Measurements from ENCODE around the gene CYP2U1.

The CYP2U1 gene

GRCh38 chr4:107890779-107891178 is 40.6 kb upstream of the CYP2U1 start:
- H3K4me2 ChIP-seq (ENCODE audit: low read depth, low read length), result no peak overlapping the region
- H3K27ac ChIP-seq (ENCODE audit: low read length), result no peak overlapping the region
- no peak overlapping the region for H2AFZ ChIP-seq (ENCODE audit: low read length)
- H3K79me2 ChIP-seq (ENCODE audit: low read length), result no peaks in the 10 kb centered on the region
- DNase-seq, result no peak
- H3K4me1 ChIP-seq (ENCODE audit: low read length), result no peaks in the 10 kb centered on the region
- no peaks in the 10 kb centered on the region for H3K27me3 ChIP-seq (replicated peaks; ENCODE audit: insufficient read depth, low read length)
- no peaks in the 10 kb centered on the region for H3K36me3 ChIP-seq (replicated peaks; ENCODE audit: insufficient read depth, low read length)
- no peaks in the 10 kb centered on the region for H4K20me1 ChIP-seq (ENCODE audit: insufficient read depth, low read length)
- no peaks in the 10 kb centered on the region for H3F3A ChIP-seq (ENCODE audit: insufficient read depth, low read length)
- no peaks in the 10 kb centered on the region for H3K9me2 ChIP-seq (replicated peaks; ENCODE audit: insufficient read depth, low read length)
- no peak overlapping the region for H3K9ac ChIP-seq (ENCODE audit: low read length)
- no peaks in the 10 kb centered on the region for H3K9me3 ChIP-seq (replicated peaks; ENCODE audit: insufficient read depth, low read length)
- TF ChIP-seq EZH2 (optimal IDR thresholded peaks at IDR 0.05; ENCODE audit: low read depth, low read length) (no peak), CTCF (IDR thresholded peaks at IDR 0.05; ENCODE audit: low read length) (no peak), EZH2phosphoT487 (IDR thresholded peaks at IDR 0.05; ENCODE audit: low read length) (no peak)
- no peak overlapping the region for H3K4me3 ChIP-seq (ENCODE audit: low read length)

GRCh38 chr4:107891299-107891698 is 40.0 kb upstream of the CYP2U1 start:
- no peaks in the 10 kb centered on the region for H3K27me3 ChIP-seq (replicated peaks; ENCODE audit: insufficient read depth, low read length)
- no peak overlapping the region for H3K4me3 ChIP-seq (ENCODE audit: low read length)
- H4K20me1 ChIP-seq (ENCODE audit: insufficient read depth, low read length), result no peaks in the 10 kb centered on the region
- H3K36me3 ChIP-seq (replicated peaks; ENCODE audit: insufficient read depth, low read length), result no peaks in the 10 kb centered on the region
- H2AFZ ChIP-seq (ENCODE audit: low read length), result no peak overlapping the region
- DNase-seq, result no peak
- TF ChIP-seq EZH2 (optimal IDR thresholded peaks at IDR 0.05; ENCODE audit: low read depth, low read length), result no peak
- TF ChIP-seq EZH2phosphoT487 (IDR thresholded peaks at IDR 0.05; ENCODE audit: low read length), result no peak
- TF ChIP-seq CTCF (IDR thresholded peaks at IDR 0.05; ENCODE audit: low read length), result no peak
- H3F3A ChIP-seq (ENCODE audit: insufficient read depth, low read length), result no peaks in the 10 kb centered on the region
- H3K27ac ChIP-seq (ENCODE audit: low read length), result no peak overlapping the region
- no peak overlapping the region for H3K9ac ChIP-seq (ENCODE audit: low read length)
- H3K4me2 ChIP-seq (ENCODE audit: low read depth, low read length), result no peak overlapping the region
- no peaks in the 10 kb centered on the region for H3K4me1 ChIP-seq (ENCODE audit: low read length)
- no peaks in the 10 kb centered on the region for H3K79me2 ChIP-seq (ENCODE audit: low read length)
- H3K9me3 ChIP-seq (replicated peaks; ENCODE audit: insufficient read depth, low read length), result no peaks in the 10 kb centered on the region
- no peaks in the 10 kb centered on the region for H3K9me2 ChIP-seq (replicated peaks; ENCODE audit: insufficient read depth, low read length)

- Histone ChIP-seq H3F3A (ENCODE audit: insufficient read depth, low read length) (no peaks in the 10 kb centered on the region), H3K4me3 (ENCODE audit: low read length) (no peak overlapping the region), H3K4me2 (ENCODE audit: low read depth, low read length) (no peak overlapping the region), H3K27me3 (replicated peaks; ENCODE audit: insufficient read depth, low read length) (no peaks in the 10 kb centered on the region), H2AFZ (ENCODE audit: low read length) (no peak overlapping the region), H3K36me3 (replicated peaks; ENCODE audit: insufficient read depth, low read length) (no peaks in the 10 kb centered on the region), H3K9me3 (replicated peaks; ENCODE audit: insufficient read depth, low read length) (no peaks in the 10 kb centered on the region), H3K9ac (ENCODE audit: low read length) (no peak overlapping the region), H3K79me2 (ENCODE audit: low read length) (no peaks in the 10 kb centered on the region), H3K27ac (ENCODE audit: low read length) (no peak overlapping the region), H3K9me2 (replicated peaks; ENCODE audit: insufficient read depth, low read length) (no peaks in the 10 kb centered on the region), H3K4me1 (ENCODE audit: low read length) (no peaks in the 10 kb centered on the region), H4K20me1 (ENCODE audit: insufficient read depth, low read length) (no peaks in the 10 kb centered on the region)
- TF ChIP-seq EZH2 (optimal IDR thresholded peaks at IDR 0.05; ENCODE audit: low read depth, low read length) (no peak), EZH2phosphoT487 (IDR thresholded peaks at IDR 0.05; ENCODE audit: low read length) (no peak), CTCF (IDR thresholded peaks at IDR 0.05; ENCODE audit: low read length) (no peak)
- DNase-seq, result no peak
Measured at GRCh38 chr4:107893171-107894137, 37.9 kb upstream of the CYP2U1 start.

Data from MM.1S (cell line).